GM19328 (cell line): ENCODE measurements around the gene STX8.
"Not testable (repeated sequence)": the region's sequence is repeated elsewhere in the genome, so short reads cannot be mapped to it uniquely, and the experiment has no call there.

Experiments used
- ATAC-seq: cut with Tn5 transposase; IDR thresholded peaks from one replicate; pipeline ENCODE4 v1.9.1; 2021; ENCODE audit warnings: mild to moderate bottlenecking, moderate library complexity; ENCODE audit not compliant: unreplicated experiment

Gene STX8

DNA sequence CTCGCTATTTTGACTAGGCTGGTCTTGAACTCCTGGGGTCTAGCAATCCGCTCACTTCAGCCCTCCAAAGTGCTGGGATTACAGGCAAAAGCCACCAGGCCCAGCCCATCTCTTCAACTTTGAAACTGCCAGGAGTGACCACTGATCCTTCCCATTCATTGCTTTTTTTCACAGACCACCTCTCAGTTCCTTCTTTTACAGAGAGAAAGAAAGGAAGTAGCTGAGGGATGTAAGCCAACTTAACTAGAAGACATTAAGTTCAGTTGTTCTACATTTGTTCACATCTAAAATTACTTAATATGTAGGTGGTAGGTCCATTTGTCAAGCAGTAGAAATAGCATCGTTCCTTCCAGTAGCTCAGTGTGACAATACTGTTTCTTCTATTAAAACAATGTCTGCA is 219.8 kb downstream of the STX8 start:
- no peak for ATAC-seq

GRCh38 chr17:9355231-9355630 is 220.4 kb downstream of the STX8 start:
- not testable (repeated sequence) for ATAC-seq

DNA sequence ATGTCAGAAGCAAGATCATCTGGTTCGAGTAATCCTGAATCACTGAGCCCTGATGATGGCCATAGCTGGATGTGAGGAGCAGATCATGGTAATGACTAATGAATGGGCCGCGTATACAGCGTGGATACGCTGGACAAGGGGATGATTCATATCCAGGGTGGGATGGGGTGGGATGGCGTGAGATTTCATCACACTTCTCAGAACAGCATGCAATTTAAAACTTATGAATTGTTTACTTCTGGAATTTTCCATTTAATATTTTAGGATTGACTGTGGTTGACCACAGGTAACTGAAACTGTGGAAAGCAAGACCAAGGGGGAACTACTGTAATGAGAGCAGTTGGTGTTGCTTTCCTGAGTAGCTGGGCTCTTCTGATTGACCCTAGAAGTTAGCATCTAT is 225.5 kb downstream of the STX8 start:
- no peak for ATAC-seq

DNA sequence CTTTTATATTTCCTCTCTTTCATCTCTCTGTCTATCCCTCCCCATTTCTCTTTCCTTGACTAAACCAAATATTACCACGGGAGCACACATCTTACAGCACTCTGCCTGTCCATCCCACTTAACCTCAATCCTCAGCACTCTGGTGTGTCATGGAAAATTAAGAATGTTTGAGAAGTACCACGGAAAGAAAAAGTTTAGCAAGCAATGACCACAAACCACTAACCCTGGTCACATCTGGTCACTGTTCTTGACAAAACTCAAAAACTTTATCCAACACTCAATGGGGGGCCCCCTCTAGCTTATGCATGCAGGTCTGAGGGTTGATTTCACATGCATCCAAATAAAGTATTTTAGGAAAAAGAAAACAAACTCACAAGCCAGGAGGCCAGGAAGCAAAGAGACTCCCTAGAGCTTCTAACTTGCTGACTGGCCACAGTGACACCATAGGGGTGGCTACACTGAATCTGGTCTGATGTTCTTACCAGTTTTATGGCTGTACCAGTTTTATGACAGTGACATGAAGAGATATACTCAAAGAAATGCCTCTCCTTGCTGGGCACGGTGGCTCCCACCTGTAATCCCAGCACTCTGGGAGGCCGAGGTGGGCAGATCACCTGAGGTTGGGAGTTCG is 229.2 kb downstream of the STX8 start:
- no peak for ATAC-seq

DNA sequence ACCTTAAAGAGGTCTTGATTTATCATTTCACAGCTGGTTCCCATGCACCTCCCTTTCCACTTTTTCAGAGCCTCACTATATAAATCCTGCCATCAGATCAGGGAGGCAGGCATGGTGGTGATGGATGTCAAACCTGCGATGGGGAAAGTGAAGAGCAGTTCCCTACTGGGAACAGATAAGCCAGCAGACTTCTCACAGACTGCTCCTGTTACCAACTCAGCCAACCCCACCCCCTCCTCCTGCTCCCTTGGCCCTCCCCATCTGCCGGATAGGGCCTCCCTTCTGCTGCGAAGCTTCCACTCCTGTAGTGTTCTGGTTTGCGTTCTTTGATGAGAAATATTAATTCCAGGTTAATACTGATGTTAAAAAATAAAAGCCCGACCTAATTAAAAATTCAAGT is 232.1 kb downstream of the STX8 start:
- no peak for ATAC-seq

DNA sequence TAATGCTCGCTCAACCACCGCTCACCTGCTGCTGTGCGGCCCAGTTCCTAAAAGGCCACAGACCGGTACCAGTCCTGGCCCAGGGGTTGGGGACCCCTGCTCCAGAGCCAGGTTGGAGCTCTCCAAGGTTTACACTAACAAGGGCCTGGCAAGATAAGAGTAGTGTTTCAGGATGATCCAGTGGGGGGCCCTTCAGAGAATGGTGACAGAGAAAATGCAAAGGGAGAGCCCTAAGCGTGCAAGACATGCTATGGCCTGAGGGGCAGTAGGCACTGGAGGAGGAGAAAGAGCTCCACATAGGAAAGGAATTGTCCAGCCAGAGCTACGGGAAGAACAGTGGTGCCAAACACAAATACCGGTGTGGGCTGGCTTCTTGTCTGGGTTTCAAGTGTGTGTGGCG is 233.4 kb downstream of the STX8 start:
- ATAC-seq = no peak

DNA sequence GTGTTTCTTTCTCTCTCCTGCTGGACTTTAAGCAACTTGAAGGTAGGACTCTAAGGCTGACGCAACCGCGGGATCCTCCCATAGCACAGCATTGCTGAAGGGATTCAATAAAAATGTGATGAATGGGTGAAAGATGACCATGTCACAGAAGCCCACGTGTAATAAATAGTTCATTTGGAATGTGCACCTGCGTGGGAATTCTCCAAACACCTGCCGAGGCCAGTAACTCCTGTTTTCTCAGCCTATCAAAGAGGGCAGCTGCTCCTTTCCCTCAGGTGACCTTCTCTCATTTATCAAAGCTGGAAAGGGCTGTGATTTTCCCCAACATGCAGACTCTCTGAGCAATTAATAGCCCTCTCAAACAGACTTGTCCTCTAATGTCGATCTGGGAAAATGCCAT is 235.7 kb downstream of the STX8 start:
- ATAC-seq = no peak

- ATAC-seq = not testable (repeated sequence)
Observed at GRCh38 chr17:9339482-9339881, 236.1 kb downstream of the STX8 start.

DNA sequence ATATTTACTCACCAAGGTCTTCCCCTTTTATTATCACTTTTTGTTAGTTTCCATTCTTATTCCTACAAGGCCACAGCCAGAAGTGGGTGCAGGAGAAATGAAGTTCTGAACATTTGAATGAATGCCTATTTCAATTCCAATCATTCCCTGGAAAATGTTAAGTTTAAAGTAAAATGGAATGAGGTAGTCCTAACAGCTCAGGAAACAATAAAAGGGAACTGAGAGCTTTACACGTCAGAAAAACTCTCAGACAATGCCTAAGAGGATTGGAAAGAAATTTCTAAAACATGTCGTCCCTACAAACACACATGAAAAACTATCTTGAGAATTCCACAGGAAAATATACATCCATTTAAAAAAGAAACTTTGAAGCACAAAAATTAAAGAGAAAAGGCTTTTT is 238.8 kb downstream of the STX8 start:
- ATAC-seq = no peak

- no peak for ATAC-seq
Observed at GRCh38 chr17:9334536-9335446, 240.8 kb downstream of the STX8 start.

DNA sequence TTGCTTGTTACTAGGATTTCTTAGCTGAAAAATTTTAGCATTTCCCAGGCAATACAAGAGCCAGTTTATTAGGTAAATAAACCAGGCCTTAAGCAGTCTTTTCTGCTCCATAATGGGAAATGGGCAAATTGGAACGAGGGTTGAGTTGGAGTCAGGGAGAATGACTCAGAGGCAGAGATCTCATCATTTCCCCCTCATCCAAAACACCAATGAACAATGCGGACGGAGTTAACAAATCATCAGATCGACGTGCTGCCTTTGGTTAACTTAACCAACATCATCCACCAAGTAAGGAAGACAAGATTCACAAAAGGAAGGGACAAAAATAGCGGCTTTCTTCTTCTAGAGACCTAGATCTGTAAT is 243.5 kb downstream of the STX8 start:
- no peak for ATAC-seq

DNA sequence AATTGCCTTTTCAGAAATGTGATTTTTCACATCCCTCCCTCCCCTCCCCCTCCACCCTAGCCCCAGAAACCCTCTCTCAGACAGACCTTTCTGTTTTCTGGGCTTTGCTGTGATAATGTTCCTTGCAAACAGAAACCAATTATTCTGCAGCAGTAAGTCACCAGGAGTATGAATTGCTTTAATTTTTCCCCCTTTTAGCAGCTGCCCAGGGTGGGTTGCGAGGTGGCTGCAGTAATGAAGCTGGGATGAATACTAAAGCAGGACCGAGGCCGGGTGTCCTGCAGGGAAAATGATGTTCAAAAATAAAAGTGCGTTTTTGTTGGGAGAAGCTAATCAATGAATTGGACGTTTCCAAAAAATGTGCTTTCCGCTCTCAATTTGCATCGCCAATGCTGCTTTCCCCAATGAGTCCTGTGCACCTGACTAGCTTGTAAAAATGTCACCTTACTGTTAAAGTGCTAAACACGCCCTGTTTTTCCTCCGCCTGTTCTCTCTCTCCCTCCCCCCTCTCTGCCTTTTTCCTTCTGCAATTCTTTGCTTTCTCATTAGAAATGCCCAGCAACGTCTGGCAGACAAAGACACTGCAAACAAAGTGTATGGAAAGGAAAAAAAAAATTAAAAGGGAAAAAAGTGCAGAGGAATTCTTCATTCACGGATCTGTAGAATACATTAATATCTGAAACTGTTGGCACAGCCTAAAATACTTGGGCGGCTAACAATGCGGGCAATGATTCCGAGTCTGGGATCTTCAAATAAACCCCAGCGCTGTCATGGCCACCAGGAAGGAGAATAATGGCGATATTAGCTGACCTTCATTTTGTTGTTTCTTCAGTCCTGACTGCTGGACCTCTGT is 244.1 kb downstream of the STX8 start:
- no peak for ATAC-seq

- no peak for ATAC-seq
Observed at GRCh38 chr17:9330611-9331271, 244.9 kb downstream of the STX8 start.

- no peak for ATAC-seq
Observed at GRCh38 chr17:9330141-9330540, 245.5 kb downstream of the STX8 start.

DNA sequence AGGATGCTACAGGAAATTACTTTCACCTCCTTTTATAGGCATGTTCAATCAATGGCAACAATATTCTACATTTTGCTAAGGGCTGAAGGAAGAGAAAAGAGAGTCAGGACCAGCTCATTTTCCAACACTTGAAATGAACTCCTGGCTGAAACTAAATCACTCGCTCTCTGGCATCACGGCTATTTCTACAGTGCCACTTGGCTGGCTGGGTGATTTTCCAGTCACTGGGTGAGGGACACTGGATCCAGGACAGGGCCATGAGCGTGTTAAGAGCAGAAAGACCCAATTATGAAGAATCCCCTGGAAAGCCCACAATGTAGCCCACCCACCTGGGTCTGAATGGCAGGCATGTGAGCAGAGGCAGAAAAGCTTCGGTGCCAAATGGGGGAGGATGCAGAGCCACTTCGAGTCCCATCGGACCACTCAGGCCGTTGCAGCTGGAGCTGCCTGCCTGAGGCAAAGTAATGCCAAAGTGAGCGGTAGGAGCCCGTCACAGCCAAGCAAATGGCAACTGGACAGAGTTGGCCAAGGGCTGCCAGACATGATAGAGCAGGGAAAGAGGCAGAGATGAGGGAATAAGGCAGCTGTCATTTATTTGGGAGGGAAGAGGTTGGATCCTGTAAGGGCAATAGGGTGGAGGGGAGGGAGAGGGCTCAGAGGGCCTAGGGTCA is 246.2 kb downstream of the STX8 start:
- ATAC-seq = no peak

DNA sequence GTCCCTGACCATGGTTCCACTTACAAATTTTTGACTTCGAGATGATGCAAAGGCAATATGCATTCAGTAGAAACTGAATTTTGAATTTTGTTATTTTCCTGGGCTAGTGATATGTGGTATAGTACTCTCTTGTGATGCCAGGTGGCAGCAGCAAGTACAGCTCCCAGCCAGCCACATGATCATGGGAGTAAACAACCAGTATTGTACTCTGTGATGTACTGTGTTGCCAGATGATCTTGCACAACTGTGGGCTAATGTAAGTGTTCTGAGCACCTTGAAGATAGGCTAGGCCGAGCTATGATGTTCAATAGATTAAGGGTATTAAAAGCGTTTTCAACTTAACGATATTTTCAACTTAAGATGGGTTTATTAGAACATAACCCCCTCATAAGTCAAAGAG is 250.8 kb downstream of the STX8 start:
- ATAC-seq = no peak

- ATAC-seq = no peak
Observed at GRCh38 chr17:9322326-9322725, 253.3 kb downstream of the STX8 start.

DNA sequence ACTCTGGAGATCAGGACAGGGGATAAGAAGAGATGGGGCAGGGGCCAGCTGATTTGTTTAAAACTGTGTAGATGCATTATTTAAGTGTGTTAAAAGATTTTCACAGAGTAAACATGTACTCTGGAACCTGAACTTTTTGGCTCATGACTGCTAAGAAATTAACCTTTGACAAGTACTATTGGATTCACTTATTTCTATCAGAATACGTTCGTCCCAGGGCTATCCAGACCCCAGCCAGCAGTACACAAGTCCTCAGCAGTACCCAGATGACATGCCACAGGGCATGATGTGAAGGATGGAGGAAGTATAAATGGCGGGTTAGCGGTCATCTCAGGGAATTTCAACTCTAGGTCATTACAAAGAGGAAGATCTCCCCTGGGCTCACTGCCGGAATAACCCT is 253.7 kb downstream of the STX8 start:
- ATAC-seq = no peak

DNA sequence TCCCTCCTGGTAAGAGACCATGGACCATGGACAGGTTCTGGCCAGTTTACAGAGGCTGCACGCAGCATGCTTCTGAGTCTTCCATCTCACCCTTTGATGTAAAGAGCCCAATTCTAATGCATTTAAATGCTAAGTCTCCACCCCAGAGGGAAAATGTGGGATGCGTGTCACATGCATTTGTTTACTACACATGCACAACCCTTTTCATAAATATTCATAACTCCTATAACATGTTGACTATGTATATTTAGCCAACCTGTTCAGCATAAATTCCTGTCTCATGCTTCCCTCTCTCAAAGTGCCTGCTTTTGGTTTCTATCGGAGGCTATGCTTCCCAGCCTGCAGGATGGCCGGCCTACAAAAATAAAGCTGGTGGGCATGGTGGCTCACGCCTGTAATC is 260.3 kb downstream of the STX8 start:
- ATAC-seq = no peak

DNA sequence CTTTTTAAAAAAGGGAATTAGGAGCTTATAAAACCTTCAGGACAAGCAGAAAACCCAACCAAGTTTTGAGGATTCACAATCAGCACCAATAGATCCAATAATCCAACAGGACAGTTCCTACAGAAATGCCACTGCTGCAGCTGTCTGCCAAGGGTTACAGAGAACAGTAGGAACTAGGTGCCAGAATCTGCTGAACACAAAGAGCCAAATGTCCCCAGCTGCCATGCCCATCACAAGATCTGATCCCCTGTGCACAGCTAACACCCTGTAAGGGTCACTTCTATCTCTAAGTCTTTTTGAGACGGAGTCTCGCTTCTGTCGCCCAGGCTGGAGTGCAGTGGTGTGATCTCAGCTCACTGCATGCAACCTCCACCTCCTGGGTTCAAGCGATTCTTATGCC is 262.3 kb downstream of the STX8 start:
- ATAC-seq = no peak

GRCh38 chr17:9309216-9309615 is 266.4 kb downstream of the STX8 start:
- no peak for ATAC-seq
